GM21360 (cell line): Measurements from ENCODE around the gene ZBTB16.
"Not testable (repeated sequence)": the region's sequence is repeated elsewhere in the genome, so short reads cannot be mapped to it uniquely, and the experiment has no call there.

Source experiments
- ATAC-seq: cut with Tn5 transposase; IDR thresholded peaks from one replicate; pipeline ENCODE4 v1.9.1; 2021; ENCODE audit warnings: mild to moderate bottlenecking, moderate library complexity; ENCODE audit not compliant: unreplicated experiment

Gene ZBTB16

GRCh38 chr11:114040706-114041211 lies 18.8 kb upstream of the ZBTB16 start:
- no peak for ATAC-seq

GRCh38 chr11:114042234-114042633 lies 17.3 kb upstream of the ZBTB16 start:
- ATAC-seq = no peak

DNA sequence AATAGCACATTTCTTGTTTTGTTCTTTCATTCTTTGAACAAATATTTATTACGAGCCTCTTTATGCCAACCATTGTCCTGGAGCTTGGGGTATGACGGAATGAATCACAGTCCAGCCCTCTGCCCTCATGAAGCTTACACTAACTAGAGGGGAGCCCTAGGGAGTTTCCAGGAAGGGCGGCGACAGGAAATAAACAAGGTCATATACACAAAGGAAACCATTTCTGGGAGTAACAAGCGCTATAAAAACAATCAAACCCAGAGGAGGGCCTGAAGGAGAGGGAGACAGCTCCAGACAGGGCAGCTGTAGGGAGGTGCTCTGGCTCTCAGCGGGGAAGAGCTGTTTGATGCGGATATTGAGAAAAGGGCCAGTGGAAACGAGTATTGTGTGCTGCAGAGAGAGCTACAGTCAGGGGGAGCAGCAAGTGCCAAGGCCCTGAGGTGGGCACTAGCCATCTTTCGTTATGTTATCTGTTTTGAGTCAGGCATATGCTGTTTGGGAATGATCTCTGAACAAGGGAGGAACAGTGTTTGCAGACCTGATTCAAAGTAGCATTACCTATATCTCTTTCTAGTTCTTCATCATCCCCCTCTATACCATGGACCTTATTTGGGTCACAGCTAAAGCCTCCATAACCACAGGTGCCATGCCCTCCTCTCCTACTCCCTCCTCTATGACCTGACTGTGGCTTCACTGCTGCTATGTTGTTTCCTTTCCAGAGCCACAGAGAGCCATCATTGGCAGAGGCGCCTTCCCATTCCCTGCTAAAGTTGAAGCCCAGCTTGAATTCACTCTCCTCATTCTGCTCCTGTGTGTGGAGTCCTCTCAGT lies 15.3 kb upstream of the ZBTB16 start:
- no peak for ATAC-seq

DNA sequence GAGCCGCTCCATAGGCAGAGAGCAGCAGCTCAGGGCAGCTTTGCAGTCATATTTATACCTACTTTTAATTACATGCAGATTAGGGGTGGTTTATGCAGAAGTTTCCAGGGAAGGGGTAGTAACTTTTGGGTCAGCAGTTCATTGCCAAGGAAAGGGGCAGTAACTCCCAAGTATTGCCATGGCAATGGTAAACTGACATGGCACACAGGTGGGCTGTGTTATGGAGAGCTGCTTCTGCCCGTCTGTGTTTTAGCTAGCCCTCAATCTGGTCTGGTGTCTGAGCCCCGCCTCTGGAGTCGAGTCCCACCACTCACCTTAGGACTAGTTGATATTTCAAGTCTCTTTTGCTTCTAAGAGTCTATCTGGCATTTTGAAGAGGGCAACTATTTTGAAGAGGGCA lies 12.2 kb upstream of the ZBTB16 start:
- no peak for ATAC-seq

DNA sequence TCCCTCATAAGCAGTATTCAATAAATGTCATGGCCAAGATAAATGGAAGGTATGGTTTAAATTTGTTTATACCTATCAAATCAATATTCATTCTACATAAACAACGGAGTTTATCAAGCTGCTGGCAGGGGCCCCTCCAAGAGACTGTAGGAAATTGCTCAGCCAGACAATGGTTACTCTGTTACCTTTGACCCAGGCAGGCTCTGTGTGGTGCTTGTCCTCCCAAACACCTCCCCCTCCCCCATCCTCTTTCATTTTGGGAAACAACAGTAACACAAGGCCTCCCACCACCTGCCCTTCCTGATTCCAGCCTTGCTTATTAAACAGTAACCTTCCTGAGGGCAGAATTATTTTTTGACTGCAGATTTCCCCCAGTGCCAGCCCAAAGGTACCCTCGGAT lies 10.5 kb upstream of the ZBTB16 start:
- ATAC-seq = no peak

GRCh38 chr11:114049766-114050165 lies 9.7 kb upstream of the ZBTB16 start:
- not testable (repeated sequence) for ATAC-seq

DNA sequence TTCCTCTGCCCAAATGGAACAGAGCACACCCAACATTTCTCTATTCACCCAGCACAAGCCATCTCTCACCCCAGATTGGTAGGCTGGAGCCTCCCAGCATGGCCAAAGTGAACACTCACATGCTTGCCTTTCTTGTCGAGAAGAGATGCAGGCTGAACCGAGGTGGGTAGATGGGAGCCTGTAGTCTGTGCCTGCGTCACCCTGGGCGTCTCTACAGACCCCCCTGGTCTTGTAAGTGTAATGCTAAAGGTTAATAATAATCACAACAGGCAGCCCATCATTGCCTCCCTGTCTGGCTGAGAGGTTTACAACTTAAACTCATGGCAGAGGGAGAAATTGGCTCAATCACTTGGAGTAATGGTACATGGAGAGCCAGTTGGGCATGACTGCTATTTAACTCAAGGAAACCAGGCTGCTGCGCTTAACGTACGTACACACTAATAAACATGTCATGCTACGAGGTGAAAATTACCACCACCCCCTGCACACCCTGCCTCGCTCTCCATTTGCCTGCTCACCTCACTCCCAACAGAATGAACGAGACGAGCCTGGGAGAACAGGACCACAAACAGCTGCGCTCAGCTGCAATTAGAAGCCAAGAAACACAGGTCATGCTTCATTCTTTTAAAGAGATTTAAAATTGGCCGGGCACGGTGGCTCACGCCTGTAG lies 9.1 kb upstream of the ZBTB16 start:
- ATAC-seq = no peak

- no peak for ATAC-seq
Measured at GRCh38 chr11:114051558-114051957, 8.0 kb upstream of the ZBTB16 start.

DNA sequence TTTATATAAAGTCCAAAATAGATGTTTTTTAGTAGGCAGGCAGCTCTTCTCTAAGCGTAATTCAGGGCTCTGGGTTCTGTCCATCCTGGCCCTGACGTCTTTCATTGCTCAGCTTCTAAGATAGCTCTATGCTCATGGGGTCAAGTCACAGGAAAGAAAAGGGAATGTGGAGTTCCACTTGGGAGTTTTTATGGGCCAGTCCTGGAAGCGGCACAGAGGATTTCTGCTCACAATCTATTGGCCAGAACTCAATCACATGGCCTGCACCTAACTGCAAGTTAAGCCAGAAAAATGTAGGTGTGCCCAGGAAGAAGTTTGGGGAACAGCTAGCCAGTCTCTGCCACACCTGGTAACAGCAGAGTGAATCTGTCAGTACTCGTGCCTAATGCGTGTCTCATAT lies 7.4 kb upstream of the ZBTB16 start:
- ATAC-seq = no peak

DNA sequence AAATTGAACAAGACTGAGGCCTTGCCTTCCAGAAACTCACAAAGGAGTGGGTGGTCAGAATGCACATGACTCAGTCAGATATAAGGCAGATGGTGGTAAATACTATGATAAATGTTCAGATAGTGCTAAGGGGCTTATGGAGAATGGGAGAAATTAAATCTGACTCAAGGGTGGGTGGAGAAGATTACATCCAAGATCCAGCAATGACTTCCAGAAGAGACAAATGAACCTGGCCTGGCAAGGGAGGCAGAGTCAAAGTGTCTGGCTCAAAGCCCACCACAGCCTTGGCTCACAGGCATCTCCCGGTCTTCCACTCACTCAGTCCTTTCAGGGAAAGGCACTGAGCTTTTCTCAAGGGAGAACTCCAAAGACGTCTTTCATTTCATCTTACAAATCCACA lies 6.1 kb upstream of the ZBTB16 start:
- ATAC-seq = no peak

- no peak for ATAC-seq
Measured at GRCh38 chr11:114054806-114055205, 4.7 kb upstream of the ZBTB16 start.

GRCh38 chr11:114056409-114056808 lies 3.1 kb upstream of the ZBTB16 start:
- ATAC-seq = no peak

GRCh38 chr11:114057147-114057546 lies 2.4 kb upstream of the ZBTB16 start:
- no peak for ATAC-seq

GRCh38 chr11:114057605-114058004 lies 1.9 kb upstream of the ZBTB16 start:
- ATAC-seq = no peak

DNA sequence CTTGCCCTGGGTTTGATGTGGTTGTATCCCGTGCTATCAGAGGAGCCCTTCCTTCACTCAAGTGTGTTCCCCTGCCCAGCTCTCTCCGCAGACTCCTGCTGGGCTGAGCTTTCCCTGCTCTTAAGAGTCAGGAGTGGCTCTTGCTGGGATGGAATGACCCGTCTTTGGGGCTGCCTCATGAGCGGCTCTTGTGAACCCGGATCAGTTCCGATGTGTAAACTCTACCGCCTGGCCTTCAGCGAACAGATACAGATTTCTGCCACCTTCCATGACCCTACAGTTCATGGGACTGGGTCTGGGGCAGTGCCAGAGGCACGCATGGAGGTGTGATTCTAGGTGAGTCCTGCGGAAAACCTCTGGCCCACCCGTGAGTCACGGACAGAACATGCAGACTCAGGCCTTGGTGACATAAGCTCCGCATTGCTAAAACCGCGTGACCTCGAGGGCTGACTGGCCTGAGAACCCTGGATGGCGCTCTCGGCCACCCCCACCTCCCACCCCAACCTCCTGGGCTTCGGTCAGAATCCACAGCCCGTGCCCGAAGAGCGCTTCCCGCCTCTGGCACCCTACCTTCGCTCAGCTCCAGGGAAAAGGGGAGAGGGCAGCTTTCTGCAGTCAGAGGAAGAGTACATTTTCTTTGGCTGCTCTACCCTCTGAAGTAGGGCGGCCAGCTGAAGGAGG lies 1.3 kb upstream of the ZBTB16 start:
- no peak for ATAC-seq

GRCh38 chr11:114058871-114059277 lies 637 bp upstream of the ZBTB16 start:
- ATAC-seq = no peak

GRCh38 chr11:114059984-114060391 lies 477 bp downstream of the ZBTB16 start:
- ATAC-seq = no peak

GRCh38 chr11:114060392-114061047 lies 1.0 kb downstream of the ZBTB16 start:
- ATAC-seq = no peak

DNA sequence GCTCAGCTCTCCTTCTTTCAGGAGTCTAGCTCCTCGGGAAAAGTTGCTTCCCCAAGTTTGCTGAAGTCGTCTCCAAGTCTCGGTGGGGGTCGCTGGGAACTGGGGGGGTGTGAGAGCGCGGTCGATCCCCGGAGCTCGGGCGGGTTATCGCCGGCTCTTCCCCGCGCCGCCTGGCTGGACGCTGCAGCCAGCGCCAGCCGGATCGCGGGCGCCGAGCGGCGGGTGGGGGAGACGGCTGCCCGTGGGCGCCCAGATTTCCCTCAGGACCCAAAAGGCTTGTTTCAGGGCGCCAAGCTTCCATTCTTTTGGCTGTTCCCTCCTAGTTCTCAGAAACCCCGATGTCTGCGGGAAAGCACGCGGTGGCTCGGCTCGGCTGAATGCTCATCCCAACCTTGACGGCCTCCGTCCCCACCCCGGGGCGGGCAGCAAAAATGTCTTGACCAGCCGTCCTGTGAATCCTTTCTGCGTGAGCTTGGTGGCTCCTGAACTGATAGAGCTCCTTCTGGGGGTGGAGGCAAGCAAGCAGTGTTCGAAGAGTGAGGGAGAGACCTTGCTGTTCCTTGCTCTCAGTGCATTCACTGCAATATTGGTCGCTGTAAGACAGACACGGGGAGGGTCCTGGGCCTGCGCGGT lies 1.7 kb downstream of the ZBTB16 start:
- ATAC-seq = no peak

DNA sequence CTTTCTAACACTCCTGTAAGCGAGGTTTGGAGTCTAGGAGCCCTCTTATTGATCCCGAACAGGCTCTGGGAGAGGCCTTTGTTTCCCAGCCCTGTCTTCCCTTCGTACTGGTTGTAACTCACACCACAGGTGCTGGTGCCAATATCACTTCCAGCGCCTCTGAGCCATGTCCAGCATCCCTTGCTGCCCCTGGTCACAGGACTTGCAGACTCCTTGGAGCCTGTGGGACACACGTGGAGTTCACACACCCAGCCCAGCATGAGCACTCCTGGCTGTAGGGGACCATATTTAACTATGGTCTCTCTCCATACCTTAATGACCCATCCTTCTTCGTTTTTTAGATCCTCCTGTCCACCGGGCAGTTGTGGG lies 2.2 kb downstream of the ZBTB16 start:
- no peak for ATAC-seq

- no peak for ATAC-seq
Measured at GRCh38 chr11:114062272-114062671, 2.8 kb downstream of the ZBTB16 start.
